GM15510 (cell line): Measurements from ENCODE around the gene RPP25L.

Source experiments
- POLR2A ChIP-seq: IDR thresholded peaks from 3 replicates; pipeline ENCODE4 v1.6.1; 2011; ENCODE audit warnings: borderline replicate concordance; ENCODE audit not compliant: insufficient read length; ENCODE audit errors: extremely low read depth

RPP25L gene

DNA sequence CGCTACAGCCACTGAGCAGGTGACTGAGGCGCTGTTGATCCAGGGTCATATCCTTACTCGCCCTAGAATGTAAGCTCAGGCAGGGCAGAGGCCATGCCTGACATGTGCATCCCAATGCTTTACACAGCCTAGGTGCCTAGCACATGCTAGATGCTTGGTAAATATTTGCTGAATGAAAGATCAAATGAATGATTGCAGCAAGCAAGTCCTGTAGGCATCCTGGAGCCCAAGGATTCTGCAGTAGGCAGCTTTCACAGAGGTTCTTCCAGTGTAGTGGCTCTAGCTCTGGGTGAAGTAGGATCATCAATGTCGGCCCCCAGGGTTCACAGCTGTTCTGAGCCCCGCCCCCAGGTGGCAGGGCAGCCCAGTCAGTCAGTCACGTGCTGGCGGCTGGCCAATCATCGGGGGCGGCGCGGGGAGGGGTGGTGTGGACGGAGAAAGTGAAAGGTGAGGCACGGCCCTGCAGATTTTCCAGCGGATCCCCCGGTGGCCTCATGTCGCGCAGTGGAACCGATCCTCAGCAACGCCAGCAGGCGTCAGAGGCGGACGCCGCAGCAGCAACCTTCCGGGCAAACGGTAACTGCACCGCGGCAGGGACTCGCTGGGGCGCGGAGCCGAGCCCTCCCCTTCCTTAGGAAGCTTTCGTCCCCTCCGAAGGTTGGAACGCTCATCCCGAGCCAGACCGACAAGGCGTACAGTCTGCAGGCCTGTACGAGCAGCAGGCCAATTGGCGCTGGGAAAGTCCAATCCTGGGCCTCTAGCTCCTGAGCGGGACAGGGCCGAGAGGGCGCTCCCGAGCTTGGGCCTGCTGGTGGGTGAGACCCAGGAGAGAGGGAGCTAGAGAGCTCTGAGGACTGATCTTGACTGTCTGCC lies 34.5 kb upstream of the RPP25L start, which contains the start of gene GALT:
TSS of gene GALT (plus strand) at position 465 of the 873 bp plus-strand sequence. CDS start at position 495, 30 bp downstream.
- peak; percentile 74 for TF ChIP-seq POLR2A

DNA sequence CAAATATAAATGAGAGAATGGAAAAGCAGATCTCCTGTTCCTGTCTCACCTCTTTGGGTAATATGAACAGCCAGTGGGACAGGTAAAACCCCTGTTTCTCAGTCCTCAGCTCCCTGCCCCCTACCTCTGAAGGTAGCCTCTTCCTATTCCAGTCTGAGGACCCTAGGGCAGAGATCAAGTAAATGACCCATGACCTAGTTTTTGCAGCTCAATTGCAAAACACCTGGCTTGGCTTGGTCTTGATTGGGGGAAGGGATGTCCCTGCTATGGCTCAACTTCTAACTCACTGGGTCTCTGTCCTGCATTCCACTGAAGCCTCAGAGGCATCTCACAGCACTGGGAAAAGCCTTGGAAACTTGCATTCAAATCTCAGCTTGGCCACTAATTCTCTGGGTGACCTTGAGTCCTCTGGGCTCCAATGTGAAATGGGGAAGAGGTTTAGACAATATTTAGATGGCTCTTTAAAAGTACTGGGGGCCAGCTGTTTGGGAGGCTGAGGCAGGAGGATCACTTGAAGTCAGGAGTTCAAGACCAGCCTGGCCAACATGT lies 32.9 kb upstream of the RPP25L start:
- no peak for TF ChIP-seq POLR2A

- TF ChIP-seq POLR2A: no peak
These were observed 30.8 kb upstream of the RPP25L start for GRCh38 chr9:34642679-34643078.

DNA sequence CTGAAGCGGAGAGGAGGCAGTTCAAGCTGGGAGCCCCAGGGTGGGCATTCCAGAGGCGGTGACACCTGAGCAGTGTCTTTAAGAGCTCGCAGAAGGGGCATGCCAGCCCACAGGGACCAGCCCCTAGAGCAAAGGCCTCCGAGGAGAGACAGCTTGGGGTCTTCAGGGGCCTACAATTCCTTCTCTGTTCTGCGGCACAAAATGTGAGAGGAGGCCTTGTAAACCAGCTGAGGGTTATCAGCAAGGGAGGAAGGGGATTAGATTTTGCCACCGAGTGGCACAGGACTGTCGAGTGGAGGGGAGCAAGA lies 26.2 kb upstream of the RPP25L start:
- TF ChIP-seq POLR2A: no peak

- peak; percentile 71 for TF ChIP-seq POLR2A
These were observed 25.6 kb upstream of the RPP25L start, which contains the start of gene SIGMAR1 for GRCh38 chr9:34637356-34638137. SIGMAR1 (minus strand) TSS chr9:34637787; CDS start chr9:34637697, 90 bp downstream.

GRCh38 chr9:34636791-34637355 lies 25.0 kb upstream of the RPP25L start:
- no peak for TF ChIP-seq POLR2A

DNA sequence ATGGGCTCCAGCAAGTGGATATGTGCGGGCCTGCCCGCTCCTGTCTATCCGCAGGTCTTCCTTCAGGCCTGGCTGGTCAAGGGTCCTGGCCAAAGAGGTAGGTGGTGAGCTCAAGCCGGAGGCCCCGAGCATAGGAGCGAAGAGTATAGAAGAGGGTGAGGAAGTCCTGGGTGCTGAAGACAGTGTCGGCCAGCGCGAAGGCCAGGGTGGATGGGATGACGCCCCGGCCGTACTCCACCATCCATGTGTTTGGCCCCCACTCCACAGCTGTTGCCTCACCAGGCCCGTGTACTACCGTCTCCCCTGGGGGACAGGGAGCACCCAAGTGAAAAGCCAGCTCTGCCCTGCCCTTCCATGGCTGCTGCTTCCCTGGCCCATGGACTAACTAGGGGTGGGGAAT lies 23.7 kb upstream of the RPP25L start:
- no peak for TF ChIP-seq POLR2A

- no peak for TF ChIP-seq POLR2A
These were observed 22.8 kb upstream of the RPP25L start for GRCh38 chr9:34634551-34635248.

DNA sequence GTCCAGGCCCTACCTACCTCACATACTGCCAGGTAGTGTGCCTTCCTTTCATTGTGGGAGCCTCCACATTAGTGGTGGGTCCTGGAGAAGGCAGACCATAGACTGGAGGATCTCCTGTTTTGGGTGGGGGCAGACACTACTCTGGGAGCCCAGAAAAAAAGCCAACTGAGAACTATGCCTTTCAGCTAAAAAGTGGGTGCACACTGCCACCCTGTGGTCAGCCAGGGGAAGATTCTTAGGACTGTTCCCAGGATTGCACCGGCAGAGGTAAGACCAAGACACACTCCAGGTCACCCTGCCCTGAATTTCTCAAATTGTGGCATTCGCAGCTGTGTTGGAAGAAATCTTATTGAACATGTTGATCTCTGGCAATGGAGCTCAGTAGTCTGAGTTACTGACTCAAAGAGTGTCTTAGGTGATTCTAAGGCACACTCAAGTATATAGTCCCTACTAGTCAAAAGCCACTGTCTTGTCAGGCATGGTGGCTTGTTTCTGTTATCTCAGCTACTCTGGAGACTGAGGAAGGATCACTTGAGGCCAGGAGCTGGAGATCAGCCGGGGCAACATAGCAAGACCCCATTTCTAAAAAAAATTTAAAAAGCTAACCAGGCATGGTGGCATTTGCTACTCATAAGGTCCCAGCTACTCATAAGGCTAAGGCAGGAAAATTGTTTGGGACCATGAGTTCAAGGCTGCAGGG lies 22.1 kb upstream of the RPP25L start:
- no peak for TF ChIP-seq POLR2A

GRCh38 chr9:34633166-34633565 lies 21.3 kb upstream of the RPP25L start:
- TF ChIP-seq POLR2A: no peak

DNA sequence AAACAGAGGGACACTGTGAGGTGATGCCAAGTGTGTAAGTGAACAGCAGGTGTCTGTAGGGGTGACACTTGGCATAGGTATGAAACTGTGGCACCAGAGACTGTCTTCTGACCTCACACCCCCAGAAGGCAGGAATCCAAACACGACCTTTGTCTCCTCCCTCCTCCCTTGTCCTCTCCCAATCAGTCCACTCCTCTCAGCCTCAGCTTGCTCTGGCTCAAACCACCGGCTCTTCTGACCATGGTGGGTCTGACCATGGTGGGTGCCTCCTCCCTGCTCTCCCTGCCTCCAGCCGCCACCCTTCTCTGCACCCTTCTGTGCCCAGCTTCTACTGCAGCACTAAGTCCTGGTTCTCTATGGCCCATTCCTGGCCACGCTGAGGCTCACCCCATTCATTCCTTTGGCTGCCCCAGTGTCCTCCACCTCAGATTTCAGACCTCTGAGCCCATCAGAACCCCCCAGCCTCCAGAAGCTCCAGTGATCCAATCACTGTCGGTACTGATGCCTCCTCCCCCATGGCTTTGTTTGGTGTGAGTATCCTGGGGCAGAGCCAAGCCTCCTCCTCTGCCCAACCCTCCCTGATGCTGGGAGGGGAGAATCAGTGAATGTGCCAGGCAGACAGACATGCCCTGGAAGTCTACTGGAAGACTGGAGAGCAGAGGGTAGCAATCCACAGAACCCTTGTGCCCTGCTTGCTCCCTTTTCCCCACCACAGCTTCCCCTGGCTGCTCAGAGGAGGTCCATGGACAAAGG lies 18.7 kb upstream of the RPP25L start:
- no peak for TF ChIP-seq POLR2A

DNA sequence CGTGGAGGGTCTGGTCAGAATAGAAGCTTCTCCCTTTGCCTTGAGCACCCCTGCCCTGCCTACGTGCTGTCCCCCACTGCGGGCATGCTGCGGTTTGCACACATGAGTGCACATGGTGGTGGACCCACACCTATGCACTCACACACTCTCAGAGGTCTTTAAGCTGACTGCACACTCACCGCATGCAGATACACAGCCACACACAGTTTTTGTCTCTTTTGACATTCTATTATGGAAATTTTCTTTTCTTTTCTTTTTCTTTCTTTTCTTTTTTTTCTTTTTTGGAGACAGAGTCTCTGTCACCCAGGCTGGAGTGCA lies 17.6 kb upstream of the RPP25L start:
- no peak for TF ChIP-seq POLR2A
